HepG2 (cell line): ENCODE data around the gene NACC2. TPM values are rescaled to one million over a fixed set of nuclear protein-coding genes. Genes with fewer than 3 reads are reported as not detected.

Experiments used
- AHR ChIP-seq: IDR thresholded peaks from 2 replicates; pipeline ENCODE4 v1.6.1; 2018; ENCODE audit warnings: missing genetic modification reagents, missing compliant biosample characterization
- ARNT ChIP-seq: fragments of 450-650 bp; IDR thresholded peaks from 2 replicates; pipeline ENCODE4 v1.6.1; 2017
- ASH2L ChIP-seq: fragments of 300-600, 200-600 bp; sonication (generic); IDR thresholded peaks from 2 replicates; pipeline ENCODE4 v1.7.0; 2017; ENCODE audit warnings: low read depth, mild to moderate bottlenecking, moderate library complexity, mixed read lengths, low read length; ENCODE audit not compliant: insufficient read length
- GLI4 ChIP-seq: sonication (generic); formaldehyde crosslinking; IDR thresholded peaks from 2 replicates; pipeline ENCODE4 v1.5.1; 2020; ENCODE audit warnings: missing genetic modification reagents, mild to moderate bottlenecking, moderate library complexity, borderline replicate concordance
- GRHL1 ChIP-seq: sonication (generic); formaldehyde crosslinking; conservative IDR thresholded peaks from 2 replicates; pipeline ENCODE4 v1.8.0; 2022; ENCODE audit warnings: missing genetic modification reagents
- HMG20B ChIP-seq: conservative IDR thresholded peaks from 2 replicates; pipeline ENCODE4 v1.6.1; 2016; ENCODE audit warnings: missing genetic modification reagents, missing compliant biosample characterization
- MED1 ChIP-seq: sonication (generic); formaldehyde crosslinking; IDR thresholded peaks from 2 replicates; pipeline ENCODE4 v1.4.0; 2020; ENCODE audit warnings: missing genetic modification reagents
- MXI1 ChIP-seq: IDR thresholded peaks from 3 replicates; pipeline ENCODE4 v1.6.1; 2012; ENCODE audit warnings: low read depth, low read length, inconsistent platforms, borderline replicate concordance
- MYC ChIP-seq: sonication (generic); formaldehyde crosslinking; IDR thresholded peaks from 2 replicates; pipeline ENCODE4 v1.9.0; 2021; ENCODE audit warnings: missing genetic modification reagents, borderline replicate concordance
- PHB2 ChIP-seq: fragments of 450-650 bp; IDR thresholded peaks from 2 replicates; pipeline ENCODE4 v1.6.1; 2018; ENCODE audit not compliant: partially characterized antibody
- PHF8 ChIP-seq: sonication (generic); formaldehyde crosslinking; IDR thresholded peaks from 2 replicates; pipeline ENCODE4 v1.5.0; 2020; ENCODE audit warnings: missing genetic modification reagents
- RBFOX2 ChIP-seq: fragments of 200-400 bp; formaldehyde crosslinking; IDR thresholded peaks from 2 replicates; pipeline ENCODE4 v1.6.1; 2017; ENCODE audit warnings: low read depth, mild to moderate bottlenecking, low read length
- RBM39 ChIP-seq: fragments of 200-400 bp; formaldehyde crosslinking; IDR thresholded peaks from one replicate; pipeline ENCODE4 v1.6.1; 2018; ENCODE audit warnings: antibody characterized with exemption, mild to moderate bottlenecking, low read depth, low read length; ENCODE audit not compliant: poor library complexity, severe bottlenecking
- SP4 ChIP-seq: sonication (generic); formaldehyde crosslinking; IDR thresholded peaks from 2 replicates; pipeline ENCODE4 v1.8.1; 2023; ENCODE audit warnings: mild to moderate bottlenecking, missing genetic modification reagents
- TARDBP ChIP-seq: sonication (generic); formaldehyde crosslinking; IDR thresholded peaks from 2 replicates; pipeline ENCODE4 v1.8.0; 2022; ENCODE audit warnings: mild to moderate bottlenecking, missing genetic modification reagents
- TSC22D2 ChIP-seq: sonication (generic); formaldehyde crosslinking; IDR thresholded peaks from 2 replicates; pipeline ENCODE4 v1.5.1; 2020; ENCODE audit warnings: missing genetic modification reagents, mild to moderate bottlenecking, borderline replicate concordance
- ZBTB38 ChIP-seq: sonication (generic); formaldehyde crosslinking; IDR thresholded peaks from 2 replicates; pipeline ENCODE4 v1.5.1; 2020; ENCODE audit warnings: mild to moderate bottlenecking, missing genetic modification reagents
- ZNF230 ChIP-seq: sonication (generic); formaldehyde crosslinking; IDR thresholded peaks from 2 replicates; pipeline ENCODE4 v1.4.0; 2020; ENCODE audit warnings: mild to moderate bottlenecking, missing genetic modification reagents
- ZNF446 ChIP-seq: sonication (generic); formaldehyde crosslinking; IDR thresholded peaks from 2 replicates; pipeline ENCODE4 v1.5.0; 2020; ENCODE audit warnings: mild to moderate bottlenecking, missing genetic modification reagents
- ZNF720 ChIP-seq: sonication (generic); formaldehyde crosslinking; IDR thresholded peaks from 2 replicates; pipeline ENCODE4 v1.4.0; 2020; ENCODE audit warnings: missing genetic modification reagents
- ZSCAN12 ChIP-seq: sonication (generic); formaldehyde crosslinking; IDR thresholded peaks from 2 replicates; pipeline ENCODE4 v1.9.0; 2021; ENCODE audit warnings: mild to moderate bottlenecking, missing genetic modification reagents
- ZSCAN31 ChIP-seq: sonication (generic); formaldehyde crosslinking; IDR thresholded peaks from 2 replicates; pipeline ENCODE4 v1.5.0; 2020; ENCODE audit warnings: low read depth, mild to moderate bottlenecking, missing genetic modification reagents
- polyA plus RNA-seq, 8 experiments: library from polyadenylated mRNA; depleted of rRNA in 3 of 8; stranded (reverse) in 7 of 8; unstranded in 1 of 8; fragments of >200 nt; fragmentation: Illumina TruSeq in 4 of 8; extraction: Trizol in 4 of 8; gene quantifications; 2 replicates each; pipeline versions ENCODE4 v1.2.1 to v1.2.3, GENCODE V29; 2011 to 2016; ENCODE audit warnings: low read depth in 4 of 8, missing spikeins in 1 of 8, mixed read lengths in 1 of 8; ENCODE audit not compliant: insufficient read depth in 1 of 8
- total RNA-seq, 5 experiments: library from RNA; depleted of rRNA; stranded (reverse); fragments of >200 nt; fragmentation: Illumina TruSeq; extraction: Trizol; gene quantifications; 2 replicates each; pipeline ENCODE4 v1.2.3, GENCODE V29; 2016; ENCODE audit warnings: low read depth in 1 of 5
- TF ChIP-seq, protein P1 (sequence below): sonication (generic); formaldehyde crosslinking; IDR thresholded peaks from 2 replicates; pipeline ENCODE4 v1.5.1; 2020; ENCODE audit warnings: mild to moderate bottlenecking, missing genetic modification reagents
- TF ChIP-seq, protein P2 (sequence below): sonication (generic); formaldehyde crosslinking; IDR thresholded peaks from 2 replicates; pipeline ENCODE4 v1.4.0; 2020; ENCODE audit warnings: low read depth, missing genetic modification reagents

Gene NACC2
- total and polyA plus RNA-seq, 2 of the 13 experiments (the other 11 are each of a cell fraction or from before 2014, with no cell fraction given): 5.9 to 12.3 TPM

DNA sequence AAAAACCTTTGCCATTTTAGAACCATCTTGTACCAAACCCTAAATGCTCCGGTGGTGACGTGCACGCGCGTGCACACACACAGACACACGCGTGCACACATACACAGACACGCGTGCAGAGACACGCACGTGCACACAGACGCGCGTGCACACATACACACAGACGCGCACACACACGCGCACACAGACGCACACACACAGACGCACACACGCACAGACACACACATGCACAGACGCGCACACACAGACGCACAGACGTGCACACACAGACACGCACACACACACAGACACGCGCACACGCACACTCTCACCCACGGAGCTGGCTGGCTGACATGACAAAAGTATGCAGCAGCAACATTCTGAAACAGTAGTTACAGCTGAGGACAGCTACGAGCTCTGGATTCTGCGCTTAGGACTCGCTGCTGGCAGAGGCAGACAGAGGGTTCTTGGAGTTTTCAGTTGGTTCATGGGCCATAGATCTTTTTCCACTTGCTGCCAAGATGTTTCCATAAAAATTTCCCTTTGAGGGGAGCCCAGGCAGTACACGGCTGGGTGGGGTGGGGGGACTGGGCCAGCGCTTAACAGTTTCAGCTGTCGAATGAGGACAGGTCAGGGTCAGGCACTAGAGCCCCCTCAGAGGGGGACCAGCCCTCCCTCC, 87.7 kb downstream of the NACC2 start (continued):
- TF ChIP-seq, protein P1, sequence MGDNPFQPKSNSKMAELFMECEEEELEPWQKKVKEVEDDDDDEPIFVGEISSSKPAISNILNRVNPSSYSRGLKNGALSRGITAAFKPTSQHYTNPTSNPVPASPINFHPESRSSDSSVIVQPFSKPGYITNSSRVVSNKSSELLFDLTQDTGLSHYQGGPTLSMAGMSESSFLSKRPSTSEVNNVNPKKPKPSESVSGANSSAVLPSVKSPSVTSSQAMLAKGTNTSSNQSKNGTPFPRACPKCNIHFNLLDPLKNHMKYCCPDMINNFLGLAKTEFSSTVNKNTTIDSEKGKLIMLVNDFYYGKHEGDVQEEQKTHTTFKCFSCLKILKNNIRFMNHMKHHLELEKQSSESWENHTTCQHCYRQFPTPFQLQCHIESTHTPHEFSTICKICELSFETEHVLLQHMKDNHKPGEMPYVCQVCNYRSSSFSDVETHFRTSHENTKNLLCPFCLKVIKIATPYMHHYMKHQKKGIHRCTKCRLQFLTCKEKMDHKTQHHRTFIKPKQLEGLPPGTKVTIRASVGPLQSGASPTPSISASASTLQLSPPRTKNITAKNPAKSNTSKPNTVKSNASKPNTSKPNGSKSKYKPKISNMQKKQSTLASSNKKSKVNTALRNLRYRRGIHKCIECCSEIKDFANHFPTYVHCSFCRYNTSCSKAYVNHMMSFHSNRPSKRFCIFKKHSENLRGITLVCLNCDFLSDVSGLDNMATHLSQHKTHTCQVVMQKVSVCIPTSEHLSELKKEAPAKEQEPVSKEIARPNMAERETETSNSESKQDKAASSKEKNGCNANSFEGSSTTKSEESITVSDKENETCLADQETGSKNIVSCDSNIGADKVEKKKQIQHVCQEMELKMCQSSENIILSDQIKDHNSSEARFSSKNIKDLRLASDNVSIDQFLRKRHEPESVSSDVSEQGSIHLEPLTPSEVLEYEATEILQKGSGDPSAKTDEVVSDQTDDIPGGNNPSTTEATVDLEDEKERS (CRISPR knock-in tag): no peak
- TF ChIP-seq TSC22D2 (CRISPR knock-in tag): no peak
- no peak for TF ChIP-seq PHB2
- no peak for TF ChIP-seq GRHL1 (CRISPR knock-in tag)
- TF ChIP-seq ZNF720 (CRISPR knock-in tag): no peak
- TF ChIP-seq, protein P2, sequence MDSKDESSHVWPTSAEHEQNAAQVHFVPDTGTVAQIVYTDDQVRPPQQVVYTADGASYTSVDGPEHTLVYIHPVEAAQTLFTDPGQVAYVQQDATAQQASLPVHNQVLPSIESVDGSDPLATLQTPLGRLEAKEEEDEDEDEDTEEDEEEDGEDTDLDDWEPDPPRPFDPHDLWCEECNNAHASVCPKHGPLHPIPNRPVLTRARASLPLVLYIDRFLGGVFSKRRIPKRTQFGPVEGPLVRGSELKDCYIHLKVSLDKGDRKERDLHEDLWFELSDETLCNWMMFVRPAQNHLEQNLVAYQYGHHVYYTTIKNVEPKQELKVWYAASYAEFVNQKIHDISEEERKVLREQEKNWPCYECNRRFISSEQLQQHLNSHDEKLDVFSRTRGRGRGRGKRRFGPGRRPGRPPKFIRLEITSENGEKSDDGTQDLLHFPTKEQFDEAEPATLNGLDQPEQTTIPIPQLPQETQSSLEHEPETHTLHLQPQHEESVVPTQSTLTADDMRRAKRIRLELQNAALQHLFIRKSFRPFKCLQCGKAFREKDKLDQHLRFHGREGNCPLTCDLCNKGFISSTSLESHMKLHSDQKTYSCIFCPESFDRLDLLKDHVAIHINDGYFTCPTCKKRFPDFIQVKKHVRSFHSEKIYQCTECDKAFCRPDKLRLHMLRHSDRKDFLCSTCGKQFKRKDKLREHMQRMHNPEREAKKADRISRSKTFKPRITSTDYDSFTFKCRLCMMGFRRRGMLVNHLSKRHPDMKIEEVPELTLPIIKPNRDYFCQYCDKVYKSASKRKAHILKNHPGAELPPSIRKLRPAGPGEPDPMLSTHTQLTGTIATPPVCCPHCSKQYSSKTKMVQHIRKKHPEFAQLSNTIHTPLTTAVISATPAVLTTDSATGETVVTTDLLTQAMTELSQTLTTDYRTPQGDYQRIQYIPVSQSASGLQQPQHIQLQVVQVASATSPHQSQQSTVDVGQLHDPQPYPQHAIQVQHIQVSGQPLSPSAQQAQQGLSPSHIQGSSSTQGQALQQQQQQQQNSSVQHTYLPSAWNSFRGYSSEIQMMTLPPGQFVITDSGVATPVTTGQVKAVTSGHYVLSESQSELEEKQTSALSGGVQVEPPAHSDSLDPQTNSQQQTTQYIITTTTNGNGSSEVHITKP: no peak
- 0 out of 2 replicates have a peak, but pooled peaks have one; percentile 16 for TF ChIP-seq RBFOX2
- TF ChIP-seq TARDBP (CRISPR knock-in tag): no peak
- no peak for TF ChIP-seq HMG20B
- TF ChIP-seq AHR (CRISPR knock-in tag): no peak
- no peak for TF ChIP-seq PHF8
- no peak for TF ChIP-seq MYC (CRISPR knock-in tag)
- no peak for TF ChIP-seq ZNF446
- no peak for TF ChIP-seq ARNT
- no peak for TF ChIP-seq SP4 (CRISPR knock-in tag)
- TF ChIP-seq MXI1: no peak
- TF ChIP-seq ZBTB38 (CRISPR knock-in tag): peak; percentile 44; the same call in 1 of the 2 replicates
- TF ChIP-seq ZSCAN31: no peak
- peak; percentile 29 for TF ChIP-seq RBM39
- no peak for TF ChIP-seq ASH2L
- TF ChIP-seq ZSCAN12 (CRISPR knock-in tag): no peak
- no peak for TF ChIP-seq GLI4 (CRISPR knock-in tag)
- TF ChIP-seq MED1 (CRISPR knock-in tag): no peak
- no peak for TF ChIP-seq ZNF230 (CRISPR knock-in tag)
